HG03196 (cell line): ENCODE measurements around the gene SLX4IP.

Source experiments
- ATAC-seq: cut with Tn5 transposase; IDR thresholded peaks from one replicate; pipeline ENCODE4 v1.9.1; 2021; ENCODE audit not compliant: unreplicated experiment

SLX4IP gene

DNA sequence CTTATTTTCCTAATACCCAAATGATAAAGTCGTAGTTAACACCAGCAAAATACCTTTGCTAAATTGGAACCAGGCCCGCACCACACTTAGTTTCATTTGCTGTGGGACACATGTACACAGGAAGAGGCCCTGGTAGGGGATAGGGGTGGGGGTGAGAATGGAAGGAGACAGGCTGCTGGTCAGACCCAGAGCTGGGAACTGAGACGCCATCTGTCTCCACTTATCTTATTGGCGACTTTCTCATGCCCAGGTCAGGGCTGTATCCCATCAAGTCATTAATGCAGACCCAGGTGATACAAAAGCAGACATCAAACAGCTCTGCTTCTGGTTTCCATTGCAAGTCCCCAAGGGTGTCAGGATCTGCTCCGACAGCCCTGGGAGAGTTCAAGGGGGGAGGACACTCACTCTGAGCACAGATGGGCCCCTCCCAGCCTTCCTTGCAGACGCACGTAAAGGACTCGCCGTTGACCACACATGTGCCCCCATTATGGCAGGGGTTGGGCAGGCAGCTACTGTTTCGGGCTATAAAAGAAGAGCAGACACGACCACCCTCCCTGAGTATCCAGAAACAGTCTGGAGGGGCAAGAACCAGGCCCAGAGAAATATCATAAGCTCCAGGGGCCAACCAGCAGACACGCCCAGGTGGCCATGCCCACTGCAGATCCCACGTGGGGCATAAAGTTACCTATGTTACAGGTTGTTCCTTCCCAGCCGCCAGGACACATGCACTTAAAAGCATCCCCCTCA, 209.5 kb downstream of the SLX4IP start:
- no peak for ATAC-seq

DNA sequence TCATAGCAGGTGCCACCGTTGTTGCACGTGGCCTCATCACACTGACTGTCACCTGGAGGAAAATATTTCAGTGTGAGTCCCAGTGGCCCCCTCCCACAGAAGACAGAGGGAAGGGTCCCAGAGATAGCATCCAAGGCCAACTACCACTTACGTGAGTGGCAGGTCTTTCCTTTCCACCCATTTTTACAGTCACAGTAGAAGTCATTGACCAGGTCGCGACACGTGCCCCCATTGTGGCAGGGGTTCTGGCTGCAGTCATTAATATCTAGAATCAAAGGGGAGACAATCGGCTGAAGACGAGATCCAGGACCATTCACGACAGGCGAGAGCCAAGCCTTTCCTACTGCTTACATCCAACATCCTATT, 210.1 kb downstream of the SLX4IP start:
- ATAC-seq: no peak

DNA sequence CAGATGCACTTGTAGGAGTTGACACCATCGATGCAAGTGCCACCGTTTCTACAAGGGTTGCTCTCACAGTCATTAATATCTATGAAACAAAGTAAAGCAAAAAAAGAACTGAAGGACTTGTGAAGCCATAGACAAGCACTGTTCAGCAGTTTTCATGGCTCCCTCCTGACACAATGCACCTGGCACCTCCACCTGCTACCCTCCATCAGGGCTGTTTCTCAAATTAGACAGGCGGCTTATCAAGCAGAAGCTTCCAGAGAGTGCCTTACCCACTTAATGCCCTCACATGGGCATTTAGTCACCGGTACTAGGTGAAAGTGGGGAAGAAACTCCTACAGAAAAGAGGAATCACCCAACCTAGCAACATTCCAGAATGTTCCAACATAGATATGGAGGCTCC, 210.9 kb downstream of the SLX4IP start:
- no peak for ATAC-seq

DNA sequence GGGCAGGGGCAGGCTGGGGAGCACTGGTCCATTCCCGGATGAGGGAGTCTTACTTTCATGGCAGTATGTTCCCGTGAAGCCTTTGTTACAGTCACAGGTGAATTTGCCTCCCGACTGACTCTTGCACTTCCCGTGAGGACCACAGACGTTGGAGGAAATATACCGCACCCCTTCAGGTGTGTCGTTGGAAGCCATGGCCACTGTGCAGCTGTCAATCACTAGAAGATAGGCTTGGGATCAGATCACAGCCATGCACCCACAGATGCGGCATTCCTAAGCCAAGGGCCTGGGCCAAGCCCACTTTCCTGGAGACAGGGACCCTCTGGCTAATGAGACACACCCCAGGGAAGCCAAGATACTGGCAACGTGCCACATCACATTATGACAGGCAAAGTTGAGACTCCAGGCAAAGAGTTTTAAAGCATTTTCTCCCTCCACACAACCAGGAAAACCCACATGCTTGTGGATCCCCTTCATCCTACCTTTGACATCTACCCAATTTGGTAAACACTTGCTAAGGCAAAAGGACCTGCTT, 211.8 kb downstream of the SLX4IP start:
- no peak for ATAC-seq

DNA sequence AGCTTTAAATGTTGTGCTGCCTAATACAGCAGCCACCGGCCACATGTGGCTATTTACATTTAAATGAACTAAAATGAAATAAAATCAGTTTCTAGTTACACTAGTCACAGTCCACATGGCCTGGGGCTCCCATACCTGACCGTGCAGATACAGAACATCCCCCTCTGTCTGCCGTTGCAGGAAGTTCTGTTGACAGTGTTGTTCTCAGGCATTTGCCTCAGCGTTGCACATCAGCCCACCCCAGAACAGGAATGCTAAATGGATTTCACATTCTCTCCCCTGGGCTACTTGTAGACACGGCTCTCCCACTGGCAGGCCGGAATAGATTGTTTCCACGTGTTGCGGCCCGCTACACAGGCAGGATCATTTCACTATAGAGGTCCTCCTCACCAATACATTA, 212.4 kb downstream of the SLX4IP start:
- no peak for ATAC-seq

DNA sequence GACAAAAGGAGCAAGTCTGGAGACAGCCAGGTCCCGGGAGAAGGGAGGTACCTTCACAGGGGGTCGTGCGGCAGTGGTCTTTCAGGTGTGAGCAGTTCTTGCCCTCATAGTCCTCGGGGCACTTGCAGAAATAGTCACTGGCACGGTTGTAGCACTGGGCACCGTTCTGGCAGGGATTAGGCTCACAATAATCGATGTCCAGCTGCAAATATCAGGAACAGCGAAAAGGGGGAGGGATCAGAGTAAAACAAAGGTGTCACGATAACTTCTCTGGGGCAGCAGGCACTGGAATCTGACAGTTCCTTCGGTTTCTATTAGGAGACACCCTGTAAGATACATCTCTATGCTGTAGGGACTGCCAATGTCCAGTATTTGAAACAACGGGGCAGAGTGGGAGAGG, 212.8 kb downstream of the SLX4IP start:
- no peak for ATAC-seq

- no peak for ATAC-seq
Observed at GRCh38 chr20:10648651-10649050, 213.5 kb downstream of the SLX4IP start.

DNA sequence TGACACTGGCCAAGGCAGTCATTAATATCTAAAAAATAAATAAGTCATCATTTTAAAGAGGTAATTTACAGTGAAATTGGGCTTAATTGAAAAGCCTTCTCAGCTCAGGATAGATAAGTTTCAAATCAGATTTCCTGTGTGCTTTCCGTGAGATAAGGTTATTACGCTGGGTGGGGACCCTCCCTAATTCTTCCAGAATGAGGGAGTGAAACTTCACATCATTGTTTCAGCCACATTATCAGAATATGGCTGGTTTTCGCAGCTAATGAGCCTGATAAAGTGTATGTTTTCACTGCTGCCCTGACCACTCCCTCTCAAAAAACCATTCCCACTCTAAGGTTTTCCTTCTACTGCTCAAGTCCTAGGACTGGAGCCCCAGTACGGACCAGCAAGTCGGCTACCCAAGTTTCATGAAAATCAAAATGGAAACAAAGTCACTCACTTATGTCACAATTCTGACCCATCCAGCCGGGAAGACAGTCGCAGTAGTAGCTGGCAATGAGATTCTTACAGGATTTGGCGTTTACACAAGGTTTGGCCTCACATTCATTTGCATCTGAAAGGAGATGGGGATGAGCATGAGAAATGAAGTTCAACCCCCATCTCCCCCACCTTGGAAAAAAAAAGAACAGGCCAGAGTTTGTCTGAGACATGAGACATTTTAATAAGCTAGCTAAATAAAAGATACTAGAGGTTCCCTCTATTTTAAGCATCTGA, 214.1 kb downstream of the SLX4IP start:
- no peak for ATAC-seq

GRCh38 chr20:10649797-10650160, 214.7 kb downstream of the SLX4IP start:
- ATAC-seq: no peak

DNA sequence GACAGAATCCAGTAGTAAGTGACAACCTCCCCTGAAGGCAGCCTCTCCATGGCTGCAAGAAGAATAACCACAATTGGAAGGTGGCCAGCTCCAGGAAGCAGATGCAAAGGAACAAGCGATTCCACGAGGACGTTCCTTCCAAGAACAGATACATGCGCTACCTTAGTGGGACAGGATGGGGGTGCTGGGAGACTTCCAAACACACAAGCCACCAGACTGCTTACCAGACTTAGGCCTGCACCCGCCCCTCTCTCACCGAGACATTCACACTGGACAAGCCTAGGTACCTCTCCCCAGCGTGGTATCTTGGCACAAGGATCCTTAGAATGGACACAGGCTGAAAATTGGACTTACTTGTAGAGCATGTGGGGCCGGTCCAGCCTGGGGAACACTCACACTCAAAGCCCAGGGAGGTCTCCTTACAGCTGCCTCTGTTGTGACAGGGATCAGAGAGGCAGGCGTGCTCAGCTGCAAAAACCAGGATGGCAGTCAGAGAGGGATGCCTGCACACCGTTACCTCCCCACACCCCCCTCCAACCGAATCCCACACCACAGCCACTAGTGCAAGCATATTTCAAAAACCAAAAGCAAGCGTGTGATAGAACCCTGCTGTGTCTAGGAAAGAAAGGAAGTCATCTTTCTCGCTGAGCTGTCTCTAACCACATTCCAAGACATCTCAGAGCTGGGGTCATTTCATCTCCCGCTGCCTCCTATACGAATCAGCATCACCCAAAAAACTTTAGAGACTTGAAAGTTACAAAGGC, 216.3 kb downstream of the SLX4IP start:
- no peak for ATAC-seq

- no peak for ATAC-seq
Observed at GRCh38 chr20:10652185-10652584, 217.1 kb downstream of the SLX4IP start.

DNA sequence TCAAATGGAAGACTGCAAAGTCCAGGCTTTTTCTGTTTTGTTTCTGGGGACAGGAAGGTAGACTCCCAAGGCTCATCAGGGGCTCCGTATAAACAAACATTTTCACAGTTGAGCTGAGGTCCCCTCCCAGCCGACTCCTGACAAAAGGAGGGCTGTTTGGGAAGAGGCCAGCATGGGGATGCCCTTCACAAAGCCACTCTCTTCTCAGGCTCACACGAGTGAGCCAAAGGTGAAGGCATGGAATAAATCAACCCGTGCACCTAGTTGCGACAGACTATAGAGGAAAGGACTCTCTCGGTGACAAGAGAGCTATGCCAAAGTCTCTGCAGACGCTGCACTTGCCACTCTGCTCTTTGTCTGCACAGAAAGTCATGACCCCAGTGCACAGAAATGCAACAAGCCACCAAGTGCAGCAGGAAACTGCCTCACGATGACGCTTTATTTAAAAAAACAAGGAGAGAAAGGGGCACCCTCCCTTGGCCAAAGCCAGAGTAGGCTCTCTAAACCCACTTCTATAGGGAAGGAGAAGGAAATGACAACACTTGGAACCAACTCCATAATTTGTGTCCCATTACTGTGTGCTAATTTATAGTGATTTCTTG, 217.7 kb downstream of the SLX4IP start:
- no peak for ATAC-seq

GRCh38 chr20:10653599-10654249, 218.6 kb downstream of the SLX4IP start:
- ATAC-seq: no peak

DNA sequence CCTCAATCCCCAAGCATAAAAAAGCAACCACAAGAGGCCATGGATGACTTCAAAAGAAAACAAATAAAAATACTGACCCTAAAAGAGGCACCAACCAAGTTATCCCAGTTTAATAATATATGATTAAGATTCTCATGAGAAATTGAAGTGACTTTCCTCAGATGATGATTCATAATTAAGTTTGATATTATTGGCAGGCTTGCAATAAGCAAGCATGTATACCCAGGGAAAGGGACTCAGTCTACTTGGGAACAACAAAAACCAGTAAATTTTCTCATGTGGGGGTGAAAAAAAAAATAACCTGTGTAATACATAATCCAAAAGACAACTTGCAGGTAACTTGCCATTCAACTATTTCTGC, 219.1 kb downstream of the SLX4IP start:
- ATAC-seq: no peak

DNA sequence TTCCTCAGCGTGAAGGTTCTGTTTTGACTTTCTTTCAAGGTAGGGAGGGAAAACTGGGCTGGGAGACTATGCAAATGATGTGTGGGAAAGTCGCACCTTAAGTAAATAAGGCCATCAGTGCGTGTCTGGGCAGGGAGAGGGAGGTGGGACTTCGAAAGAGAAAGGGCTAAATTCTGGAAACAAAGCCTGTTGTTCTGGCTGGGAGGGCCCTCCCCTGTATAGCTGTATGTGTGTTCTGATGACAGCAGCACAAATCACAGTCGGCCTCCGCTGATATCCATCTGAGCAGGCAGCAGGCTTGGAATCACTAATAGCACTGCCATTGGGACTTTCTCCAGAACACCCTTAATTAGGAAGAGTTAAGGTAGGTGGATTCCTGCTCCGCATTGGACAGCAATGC, 219.5 kb downstream of the SLX4IP start:
- peak; percentile 78 for ATAC-seq

DNA sequence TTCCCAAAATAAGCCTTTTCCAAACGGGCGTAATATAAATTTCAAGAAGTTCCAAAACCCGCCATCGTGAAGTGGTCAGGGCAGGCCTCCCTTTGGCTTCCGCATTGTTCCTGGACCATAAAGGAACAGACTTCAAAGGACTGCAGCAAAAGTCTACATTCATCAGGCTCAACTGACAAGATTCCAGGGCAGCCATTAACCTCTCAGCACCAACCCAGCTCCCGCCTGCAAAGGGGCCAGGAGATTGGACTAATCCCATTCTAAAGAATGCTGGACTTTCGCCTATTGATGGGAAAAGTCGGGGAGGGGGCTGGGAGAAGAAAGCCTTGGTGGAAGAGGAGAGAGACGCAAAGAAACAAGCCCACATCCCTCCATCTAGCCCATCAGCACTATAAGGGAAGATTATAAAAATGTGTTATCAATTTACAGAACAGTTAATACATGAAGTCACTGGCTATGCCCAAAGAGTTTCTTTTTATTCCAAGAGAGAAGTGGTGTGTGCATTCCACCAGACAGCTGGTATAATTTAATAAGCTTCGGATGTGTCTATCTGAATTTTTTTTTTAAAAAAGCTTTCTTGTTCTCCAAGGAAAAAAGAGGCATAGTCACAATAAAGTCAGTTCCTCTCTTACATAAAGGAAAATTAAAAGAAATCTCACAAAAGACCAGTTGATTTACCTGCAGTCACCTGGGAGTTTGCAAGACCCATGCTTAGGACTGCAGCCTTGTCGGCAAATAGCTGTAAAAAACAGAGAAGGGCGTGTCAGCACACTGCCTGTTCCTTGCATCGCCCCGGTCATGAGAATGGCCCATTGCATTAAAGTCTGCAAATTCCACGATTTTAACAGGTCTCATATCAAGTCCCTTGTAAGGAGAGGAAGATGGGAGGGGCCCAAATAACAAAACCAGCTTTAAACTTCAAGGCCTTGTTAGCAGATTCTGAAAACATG, 220.9 kb downstream of the SLX4IP start:
- no peak for ATAC-seq

- ATAC-seq: no peak
Observed at GRCh38 chr20:10657453-10657852, 222.3 kb downstream of the SLX4IP start.

DNA sequence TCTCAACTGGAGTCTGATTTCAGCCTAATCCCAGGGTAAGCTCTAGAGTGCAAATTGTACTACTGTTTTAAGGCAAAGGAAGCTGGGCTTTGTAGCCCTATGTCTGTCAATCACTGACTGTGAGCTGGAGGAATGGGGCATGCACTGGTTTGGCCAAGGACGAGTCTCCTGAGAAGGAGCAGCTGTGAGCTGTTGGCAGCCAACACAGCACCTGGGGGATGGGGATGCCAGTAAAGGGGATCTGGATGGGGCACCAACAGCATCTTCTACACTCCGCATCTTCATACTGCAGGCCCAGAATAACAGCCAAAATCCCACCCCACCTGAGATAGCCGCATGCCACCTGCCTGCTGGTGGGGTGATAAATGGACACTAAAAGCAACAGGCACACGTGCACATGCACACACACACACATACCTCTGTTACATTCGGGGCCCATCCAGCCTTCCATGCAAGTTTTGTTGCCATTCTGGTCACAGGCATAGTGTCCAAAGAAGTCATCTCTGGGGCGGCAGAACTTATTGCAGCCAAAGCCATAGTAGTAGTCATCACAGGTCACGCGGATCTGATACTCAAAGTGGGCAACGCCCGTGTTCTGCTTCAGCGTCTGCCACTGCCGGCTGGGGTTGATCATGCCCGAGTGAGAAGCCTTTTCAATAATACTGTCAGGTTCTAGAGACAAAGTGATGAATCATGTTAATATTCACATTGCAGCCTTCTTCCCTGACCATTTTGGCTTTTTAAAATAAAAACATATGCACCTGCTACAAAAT, 223.1 kb downstream of the SLX4IP start:
- ATAC-seq: no peak
